Measurements from ENCODE around the gene TRMT44.

Gene TRMT44

GRCh38 chr4:8514391-8514790 is 73.8 kb downstream of the TRMT44 start:
- Histone ChIP-seq H3K36me3 (ENCODE audit: insufficient read depth) (no peaks in the 10 kb centered on the region), H3K9ac (no peak overlapping the region), H3K4me3 (IDR thresholded peaks at IDR 0.05; ENCODE audit: insufficient read depth, low read depth, low read length) (no peak overlapping the region), H2AFZ (ENCODE audit: low read depth) (no peak overlapping the region), H4K20me1 (ENCODE audit: insufficient read depth) (no peaks in the 10 kb centered on the region), H3K4me2 (no peak overlapping the region), H3K79me2 (ENCODE audit: insufficient read depth, low read depth) (no peaks in the 10 kb centered on the region), H3K27ac (no peak overlapping the region), H3K27me3 (ENCODE audit: insufficient read depth, low read depth) (no peaks in the 10 kb centered on the region), H3K4me1 (ENCODE audit: low read depth, poor library complexity, severe bottlenecking) (no peaks in the 10 kb centered on the region)
- TF ChIP-seq, protein P1, sequence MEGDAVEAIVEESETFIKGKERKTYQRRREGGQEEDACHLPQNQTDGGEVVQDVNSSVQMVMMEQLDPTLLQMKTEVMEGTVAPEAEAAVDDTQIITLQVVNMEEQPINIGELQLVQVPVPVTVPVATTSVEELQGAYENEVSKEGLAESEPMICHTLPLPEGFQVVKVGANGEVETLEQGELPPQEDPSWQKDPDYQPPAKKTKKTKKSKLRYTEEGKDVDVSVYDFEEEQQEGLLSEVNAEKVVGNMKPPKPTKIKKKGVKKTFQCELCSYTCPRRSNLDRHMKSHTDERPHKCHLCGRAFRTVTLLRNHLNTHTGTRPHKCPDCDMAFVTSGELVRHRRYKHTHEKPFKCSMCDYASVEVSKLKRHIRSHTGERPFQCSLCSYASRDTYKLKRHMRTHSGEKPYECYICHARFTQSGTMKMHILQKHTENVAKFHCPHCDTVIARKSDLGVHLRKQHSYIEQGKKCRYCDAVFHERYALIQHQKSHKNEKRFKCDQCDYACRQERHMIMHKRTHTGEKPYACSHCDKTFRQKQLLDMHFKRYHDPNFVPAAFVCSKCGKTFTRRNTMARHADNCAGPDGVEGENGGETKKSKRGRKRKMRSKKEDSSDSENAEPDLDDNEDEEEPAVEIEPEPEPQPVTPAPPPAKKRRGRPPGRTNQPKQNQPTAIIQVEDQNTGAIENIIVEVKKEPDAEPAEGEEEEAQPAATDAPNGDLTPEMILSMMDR (conservative IDR thresholded peaks at IDR 0.05; ENCODE audit: low read depth, low read length), result no peak

- no peak overlapping the region for H3K4me3 ChIP-seq (IDR thresholded peaks at IDR 0.05; ENCODE audit: insufficient read depth, low read depth, low read length)
- H3K27ac ChIP-seq, result no peak overlapping the region
- H3K4me2 ChIP-seq, result no peak overlapping the region
- H2AFZ ChIP-seq (ENCODE audit: low read depth), result no peak overlapping the region
- H3K36me3 ChIP-seq (ENCODE audit: insufficient read depth), result no peaks in the 10 kb centered on the region
- no peaks in the 10 kb centered on the region for H4K20me1 ChIP-seq (ENCODE audit: insufficient read depth)
- H3K4me1 ChIP-seq (ENCODE audit: low read depth, poor library complexity, severe bottlenecking), result no peaks in the 10 kb centered on the region
- no peak overlapping the region for H3K9ac ChIP-seq
- no peaks in the 10 kb centered on the region for H3K79me2 ChIP-seq (ENCODE audit: insufficient read depth, low read depth)
- H3K27me3 ChIP-seq (ENCODE audit: insufficient read depth, low read depth), result no peaks in the 10 kb centered on the region
- TF ChIP-seq, protein P1 (conservative IDR thresholded peaks at IDR 0.05; ENCODE audit: low read depth, low read length), result no peak
Observed at GRCh38 chr4:8515316-8516060, 74.9 kb downstream of the TRMT44 start.

DNA sequence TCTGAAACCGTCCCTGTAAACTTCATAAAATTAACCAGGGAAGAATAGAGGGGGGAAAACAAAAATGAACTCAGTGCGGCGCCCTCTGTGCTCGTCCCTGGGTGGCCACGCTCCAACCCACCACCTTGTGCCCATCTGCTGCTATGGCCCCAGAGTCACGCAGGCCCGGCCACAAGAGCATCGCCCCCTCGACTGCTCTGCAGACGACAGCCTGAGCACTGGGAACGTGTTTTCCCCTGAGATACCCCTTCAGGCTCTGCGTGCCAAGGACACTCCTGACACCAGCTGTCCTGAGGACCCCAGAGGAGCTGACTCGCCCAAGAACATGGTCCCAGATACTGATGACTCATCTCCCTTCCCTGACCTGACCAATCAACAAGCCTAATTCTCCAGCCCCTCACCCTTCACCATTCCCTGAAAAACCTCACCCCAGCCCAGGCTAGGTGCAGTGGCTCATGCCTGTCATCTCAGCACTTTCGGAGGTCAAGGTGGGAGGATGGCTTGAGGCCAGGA is 75.5 kb downstream of the TRMT44 start:
- no peak overlapping the region for H3K4me3 ChIP-seq (IDR thresholded peaks at IDR 0.05; ENCODE audit: insufficient read depth, low read depth, low read length)
- no peak overlapping the region for H3K27ac ChIP-seq
- TF ChIP-seq, protein P1 (conservative IDR thresholded peaks at IDR 0.05; ENCODE audit: low read depth, low read length), result no peak
- H3K27me3 ChIP-seq (ENCODE audit: insufficient read depth, low read depth), result no peaks in the 10 kb centered on the region
- no peaks in the 10 kb centered on the region for H4K20me1 ChIP-seq (ENCODE audit: insufficient read depth)
- H3K4me2 ChIP-seq, result no peak overlapping the region
- H3K9ac ChIP-seq, result no peak overlapping the region
- no peaks in the 10 kb centered on the region for H3K79me2 ChIP-seq (ENCODE audit: insufficient read depth, low read depth)
- H3K36me3 ChIP-seq (ENCODE audit: insufficient read depth), result no peaks in the 10 kb centered on the region
- H3K4me1 ChIP-seq (ENCODE audit: low read depth, poor library complexity, severe bottlenecking), result no peaks in the 10 kb centered on the region
- no peak overlapping the region for H2AFZ ChIP-seq (ENCODE audit: low read depth)

- no peak overlapping the region for H3K4me3 ChIP-seq (IDR thresholded peaks at IDR 0.05; ENCODE audit: insufficient read depth, low read depth, low read length)
- H3K4me2 ChIP-seq, result no peak overlapping the region
- TF ChIP-seq, protein P1 (conservative IDR thresholded peaks at IDR 0.05; ENCODE audit: low read depth, low read length), result no peak
Observed at GRCh38 chr4:8516996-8517550, 76.5 kb downstream of the TRMT44 start.

More at GRCh38 chr4:8516996-8517550, 76.5 kb downstream of the TRMT44 start:
- no peaks in the 10 kb centered on the region for H3K27me3 ChIP-seq (ENCODE audit: insufficient read depth, low read depth)
- H3K27ac ChIP-seq, result no peak overlapping the region
- H3K4me1 ChIP-seq (ENCODE audit: low read depth, poor library complexity, severe bottlenecking), result no peaks in the 10 kb centered on the region
- no peak overlapping the region for H3K9ac ChIP-seq
- no peaks in the 10 kb centered on the region for H4K20me1 ChIP-seq (ENCODE audit: insufficient read depth)
- H3K79me2 ChIP-seq (ENCODE audit: insufficient read depth, low read depth), result no peaks in the 10 kb centered on the region
- H3K36me3 ChIP-seq (ENCODE audit: insufficient read depth), result no peaks in the 10 kb centered on the region
- H2AFZ ChIP-seq (ENCODE audit: low read depth), result no peak overlapping the region
